DOHH2 (cell line): ENCODE data around the gene ZSCAN18.

ENCODE experiments used
- EZH2phosphoT487 ChIP-seq: fragments of 200-600 bp; sonication (generic); IDR thresholded peaks from 2 replicates; pipeline ENCODE4 v1.6.1; 2017; ENCODE audit warnings: borderline replicate concordance, mild to moderate bottlenecking, antibody characterized with exemption, low read length, moderate library complexity, mixed read lengths
- TF ChIP-seq, protein P1 (sequence below): fragments of 200-600 bp; sonication (generic); IDR thresholded peaks from one replicate; pipeline ENCODE4 v1.5.1; 2014; ENCODE audit warnings: antibody characterized with exemption, mild to moderate bottlenecking, low read depth, low read length; ENCODE audit not compliant: poor library complexity, severe bottlenecking

DNA sequence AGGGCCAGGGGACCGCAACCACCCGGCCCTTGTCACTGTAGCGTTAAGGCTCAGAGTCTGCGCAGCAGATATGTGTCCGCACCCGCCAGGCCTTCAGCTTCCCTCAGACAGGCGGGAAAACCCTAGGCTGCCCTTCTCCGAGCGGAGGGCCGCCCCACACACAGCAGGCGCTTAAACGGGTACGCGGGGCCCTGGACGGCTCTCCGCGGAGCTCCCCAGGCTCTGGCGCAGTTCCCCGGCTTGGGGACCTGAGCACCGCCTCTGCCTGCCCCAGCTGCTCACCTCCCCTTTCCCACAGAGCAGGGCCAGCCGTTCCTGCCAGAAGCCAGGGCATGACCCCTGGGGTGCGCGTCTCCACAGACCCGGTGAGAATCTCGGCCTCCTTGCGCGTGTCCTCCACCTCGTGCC lies 38.4 kb downstream of the ZSCAN18 start:
- TF ChIP-seq, protein P1, sequence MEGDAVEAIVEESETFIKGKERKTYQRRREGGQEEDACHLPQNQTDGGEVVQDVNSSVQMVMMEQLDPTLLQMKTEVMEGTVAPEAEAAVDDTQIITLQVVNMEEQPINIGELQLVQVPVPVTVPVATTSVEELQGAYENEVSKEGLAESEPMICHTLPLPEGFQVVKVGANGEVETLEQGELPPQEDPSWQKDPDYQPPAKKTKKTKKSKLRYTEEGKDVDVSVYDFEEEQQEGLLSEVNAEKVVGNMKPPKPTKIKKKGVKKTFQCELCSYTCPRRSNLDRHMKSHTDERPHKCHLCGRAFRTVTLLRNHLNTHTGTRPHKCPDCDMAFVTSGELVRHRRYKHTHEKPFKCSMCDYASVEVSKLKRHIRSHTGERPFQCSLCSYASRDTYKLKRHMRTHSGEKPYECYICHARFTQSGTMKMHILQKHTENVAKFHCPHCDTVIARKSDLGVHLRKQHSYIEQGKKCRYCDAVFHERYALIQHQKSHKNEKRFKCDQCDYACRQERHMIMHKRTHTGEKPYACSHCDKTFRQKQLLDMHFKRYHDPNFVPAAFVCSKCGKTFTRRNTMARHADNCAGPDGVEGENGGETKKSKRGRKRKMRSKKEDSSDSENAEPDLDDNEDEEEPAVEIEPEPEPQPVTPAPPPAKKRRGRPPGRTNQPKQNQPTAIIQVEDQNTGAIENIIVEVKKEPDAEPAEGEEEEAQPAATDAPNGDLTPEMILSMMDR: no peak
- no peak for TF ChIP-seq EZH2phosphoT487
